ENCODE measurements around the gene BTN1A1. TPM values are rescaled to one million over a fixed set of nuclear protein-coding genes. Genes with fewer than 3 reads are reported as not detected.

Gene BTN1A1
- total and polyA plus RNA-seq, 2 donors (not counting 1 experiment from before 2014, with no cell fraction given), result 0.42 to 0.74 TPM

DNA sequence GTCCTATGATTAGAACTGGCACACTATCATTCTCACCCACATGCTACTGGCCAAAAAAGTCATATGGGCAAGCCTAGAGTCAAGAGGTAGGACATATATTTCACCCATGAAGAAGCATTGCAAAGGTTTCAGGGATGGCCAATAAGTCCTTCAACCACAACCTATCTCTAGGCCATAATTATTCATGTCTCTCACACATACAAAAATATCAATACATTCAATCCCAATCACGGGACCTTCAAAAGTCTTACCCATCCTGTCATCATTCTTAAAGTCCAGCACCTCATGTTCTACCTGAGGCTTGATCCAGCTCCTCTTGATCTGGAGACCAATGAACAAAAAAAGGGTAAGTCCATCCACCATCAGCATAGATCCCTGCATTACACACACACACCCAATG lies 12.6 kb upstream of the BTN1A1 start:
- Histone ChIP-seq H3K27me3 (replicated peaks in 1 of 4; ENCODE audit: control extremely low read depth in 1 of 4, control insufficient read depth in 3 of 4, insufficient read depth in 4 of 4, low read length in 3 of 4) (no peaks in the 10 kb centered on the region), H3K9ac (ENCODE audit: low read length) (no peak overlapping the region), H3K4me1 (ENCODE audit: control insufficient read depth in 2 of 2, insufficient read depth in 2 of 2, low read length in 2 of 2) (no peaks in the 10 kb centered on the region), H3K4me3 (ENCODE audit: control extremely low read depth in 1 of 5, extremely low read depth in 1 of 5, insufficient read depth in 1 of 5, low read depth in 2 of 5, low read length in 4 of 5) (no peak overlapping the region), H2AFZ (ENCODE audit: insufficient read depth, low read depth, low read length, poor library complexity, severe bottlenecking) (no peak overlapping the region), H3K9me3 (ENCODE audit: control extremely low read depth in 1 of 3, control insufficient read depth in 2 of 3, insufficient read depth in 1 of 3, low read length in 2 of 3) (peaks cover 0 to 7% (median 0%) of the 10 kb centered on the region in 3 donors), H3K36me3 (replicated peaks in 1 of 2; ENCODE audit: control extremely low read depth in 1 of 2, control insufficient read depth in 1 of 2, extremely low read depth in 1 of 2, insufficient read depth in 2 of 2, low read length in 1 of 2) (no peaks in the 10 kb centered on the region), H3K27ac (ENCODE audit: low read length in 2 of 2) (no peak overlapping the region), H4K20me1 (ENCODE audit: control insufficient read depth, insufficient read depth, low read length, poor library complexity, severe bottlenecking) (no peaks in the 10 kb centered on the region), H3K4me2 (replicated peaks; ENCODE audit: low read depth, low read length, poor library complexity, severe bottlenecking) (no peak overlapping the region), H3K79me2 (ENCODE audit: control insufficient read depth, insufficient read depth, low read length) (no peaks in the 10 kb centered on the region)
- ATAC-seq (ENCODE audit: low read depth) (no peak), DNase-seq (no peak)
- intact Hi-C loops (cut with micrococcal nuclease), result no loop called here
- no peak for TF ChIP-seq EZH2 (IDR thresholded peaks at IDR 0.05; ENCODE audit: borderline replicate concordance, insufficient read depth, low read depth, low read length, poor library complexity, severe bottlenecking)
- TF ChIP-seq, protein P1, sequence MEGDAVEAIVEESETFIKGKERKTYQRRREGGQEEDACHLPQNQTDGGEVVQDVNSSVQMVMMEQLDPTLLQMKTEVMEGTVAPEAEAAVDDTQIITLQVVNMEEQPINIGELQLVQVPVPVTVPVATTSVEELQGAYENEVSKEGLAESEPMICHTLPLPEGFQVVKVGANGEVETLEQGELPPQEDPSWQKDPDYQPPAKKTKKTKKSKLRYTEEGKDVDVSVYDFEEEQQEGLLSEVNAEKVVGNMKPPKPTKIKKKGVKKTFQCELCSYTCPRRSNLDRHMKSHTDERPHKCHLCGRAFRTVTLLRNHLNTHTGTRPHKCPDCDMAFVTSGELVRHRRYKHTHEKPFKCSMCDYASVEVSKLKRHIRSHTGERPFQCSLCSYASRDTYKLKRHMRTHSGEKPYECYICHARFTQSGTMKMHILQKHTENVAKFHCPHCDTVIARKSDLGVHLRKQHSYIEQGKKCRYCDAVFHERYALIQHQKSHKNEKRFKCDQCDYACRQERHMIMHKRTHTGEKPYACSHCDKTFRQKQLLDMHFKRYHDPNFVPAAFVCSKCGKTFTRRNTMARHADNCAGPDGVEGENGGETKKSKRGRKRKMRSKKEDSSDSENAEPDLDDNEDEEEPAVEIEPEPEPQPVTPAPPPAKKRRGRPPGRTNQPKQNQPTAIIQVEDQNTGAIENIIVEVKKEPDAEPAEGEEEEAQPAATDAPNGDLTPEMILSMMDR (IDR thresholded peaks at IDR 0.05), result no peak
- no peak overlapping the region for H3K27ac Mint-ChIP-seq
- no peaks in the 10 kb centered on the region for H3K27me3 Mint-ChIP-seq
- CTCF ChIA-PET, result no interaction called here
- H3K4me1 Mint-ChIP-seq, result no peaks in the 10 kb centered on the region
- WGBS (ENCODE audit: insufficient coverage), result 100% methylated on average over 1 of the region's 1 CpG
- no peak overlapping the region for H3K4me3 Mint-ChIP-seq
- peaks cover 13% of the 10 kb centered on the region for H3K9me3 Mint-ChIP-seq (ENCODE audit: insufficient read depth)
- POLR2A ChIA-PET, result no interaction called here

DNA sequence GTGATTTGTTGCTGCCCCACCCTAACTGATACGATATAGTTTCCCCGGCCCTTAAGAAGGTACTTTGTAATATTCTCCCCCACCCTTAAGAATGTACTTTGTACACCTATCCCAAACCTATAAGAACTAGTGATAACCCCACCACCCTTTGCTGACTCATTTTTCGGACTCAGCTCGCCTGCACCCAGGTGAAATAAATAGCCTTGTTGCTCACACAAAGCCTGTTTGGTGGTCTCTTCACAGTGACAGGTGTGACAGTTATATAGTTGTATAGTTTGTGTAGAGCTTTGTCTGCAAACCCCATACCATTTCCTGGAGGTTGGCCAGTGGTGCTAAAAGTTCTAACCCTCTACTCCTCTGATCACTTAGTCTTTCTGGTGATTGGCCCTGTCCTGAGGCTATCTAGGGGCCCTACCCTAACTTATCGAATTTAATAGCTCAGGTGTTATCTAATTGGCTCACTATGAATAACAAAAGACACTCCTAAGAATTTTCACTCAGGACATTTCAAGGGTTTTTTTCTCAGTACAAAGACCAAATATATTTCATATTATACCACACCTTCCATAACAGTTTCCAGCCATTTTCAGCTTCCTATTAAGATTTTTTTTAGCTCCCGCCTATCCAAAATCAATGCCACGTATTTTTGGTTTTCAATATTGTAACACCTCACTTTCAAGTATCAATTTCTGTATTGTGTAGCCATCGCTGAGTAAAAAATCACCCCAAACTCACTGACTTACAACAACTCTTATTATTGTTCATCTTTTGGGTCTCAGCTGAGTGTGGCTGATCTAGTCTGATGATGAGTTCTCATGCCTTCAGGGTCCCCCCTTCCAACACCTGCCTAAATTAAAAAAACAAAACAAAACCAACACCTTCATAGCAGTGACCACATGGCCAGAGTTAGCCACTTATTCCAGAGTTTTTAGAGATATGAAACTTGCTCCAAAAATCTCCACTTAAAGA lies 9.8 kb upstream of the BTN1A1 start:
- H3K36me3 ChIP-seq (replicated peaks in 1 of 2; ENCODE audit: control extremely low read depth in 1 of 2, control insufficient read depth in 1 of 2, extremely low read depth in 1 of 2, insufficient read depth in 2 of 2, low read length in 1 of 2), result no peaks in the 10 kb centered on the region
- H3K27ac ChIP-seq (ENCODE audit: low read length in 2 of 2), result no peak overlapping the region
- H4K20me1 ChIP-seq (ENCODE audit: control insufficient read depth, insufficient read depth, low read length, poor library complexity, severe bottlenecking), result no peaks in the 10 kb centered on the region
- no peak overlapping the region for H3K9ac ChIP-seq (ENCODE audit: low read length)
- DNase-seq, result no peak
- H2AFZ ChIP-seq (ENCODE audit: insufficient read depth, low read depth, low read length, poor library complexity, severe bottlenecking), result no peak overlapping the region
- H3K4me3 ChIP-seq (ENCODE audit: control extremely low read depth in 1 of 5, extremely low read depth in 1 of 5, insufficient read depth in 1 of 5, low read depth in 2 of 5, low read length in 4 of 5), result no peak overlapping the region
- no peaks in the 10 kb centered on the region for H3K79me2 ChIP-seq (ENCODE audit: control insufficient read depth, insufficient read depth, low read length)
- H3K27me3 Mint-ChIP-seq, result no peaks in the 10 kb centered on the region
- CTCF ChIA-PET, result no interaction called here
- H3K27me3 ChIP-seq (replicated peaks in 1 of 4; ENCODE audit: control extremely low read depth in 1 of 4, control insufficient read depth in 3 of 4, insufficient read depth in 4 of 4, low read length in 3 of 4), result no peaks in the 10 kb centered on the region
- H3K4me1 ChIP-seq (ENCODE audit: control insufficient read depth in 2 of 2, insufficient read depth in 2 of 2, low read length in 2 of 2), result no peaks in the 10 kb centered on the region
- no peak for ATAC-seq (ENCODE audit: low read depth)
- intact Hi-C loops (cut with micrococcal nuclease), result no loop called here
- POLR2A ChIA-PET, result no interaction called here
- no peaks in the 10 kb centered on the region for H3K4me1 Mint-ChIP-seq
- 81% methylated on average over 4 of the region's 8 CpGs for WGBS (ENCODE audit: insufficient coverage)
- peaks cover 13% of the 10 kb centered on the region for H3K9me3 Mint-ChIP-seq (ENCODE audit: insufficient read depth)
- no peak for TF ChIP-seq EZH2 (IDR thresholded peaks at IDR 0.05; ENCODE audit: borderline replicate concordance, insufficient read depth, low read depth, low read length, poor library complexity, severe bottlenecking)
- TF ChIP-seq, protein P1 (IDR thresholded peaks at IDR 0.05), result no peak
- H3K9me3 ChIP-seq (ENCODE audit: control extremely low read depth in 1 of 3, control insufficient read depth in 2 of 3, insufficient read depth in 1 of 3, low read length in 2 of 3), result peaks cover 0 to 7% (median 0%) of the 10 kb centered on the region in 3 donors
- no peak overlapping the region for H3K27ac Mint-ChIP-seq
- H3K4me2 ChIP-seq (replicated peaks; ENCODE audit: low read depth, low read length, poor library complexity, severe bottlenecking), result no peak overlapping the region
- H3K4me3 Mint-ChIP-seq, result no peak overlapping the region

Data from B cell (primary cell).